Ovary (tissue), 9 donors: ENCODE data around the gene MPP7. TPM values are rescaled to one million over a fixed set of nuclear protein-coding genes. Genes with fewer than 3 reads are reported as not detected.

Experiments
- DNase-seq, 5 donors: peaks; one replicate each; pipeline ENCODE4 v3.0.0-alpha.2; 2019 to 2020
- H3K27ac ChIP-seq, 2 donors: fragments of 200-600 bp; one replicate each; pipeline versions ENCODE4 v1.5.1 to v1.8.0; 2019 to 2022
- H3K27me3 ChIP-seq: fragments of 200-600 bp; one replicate; pipeline ENCODE4 v1.8.0; 2022
- H3K36me3 ChIP-seq: fragments of 200-600 bp; sonication (generic); one replicate; pipeline ENCODE4 v1.5.1; 2019
- H3K4me1 ChIP-seq: one replicate; pipeline ENCODE4 v1.8.1; 2013; ENCODE audit warnings: mild to moderate bottlenecking, moderate library complexity; ENCODE audit not compliant: insufficient read depth
- H3K4me3 ChIP-seq: fragments of 200-600 bp; sonication (generic); one replicate; pipeline ENCODE4 v1.5.1; 2017
- H3K9me3 ChIP-seq, 2 donors: fragments of 200-600 bp in 1 of 2; sonication (generic) in 1 of 2; one replicate each; pipeline versions ENCODE4 v1.5.1 to v1.8.1; 2013 to 2019; ENCODE audit warnings: mild to moderate bottlenecking in 1 of 2, moderate library complexity in 1 of 2
- CTCF ChIP-seq, 3 donors: fragments of 450-650 bp in 2 of 3; fragments of 200-600 bp in 1 of 3; IDR thresholded peaks; one replicate each; pipeline versions ENCODE4 v1.5.1 to v1.8.0; 2016 to 2022; ENCODE audit warnings: antibody characterized with exemption in 3 of 3, mild to moderate bottlenecking in 1 of 3
- EP300 ChIP-seq: sonication (generic); formaldehyde crosslinking; IDR thresholded peaks from one replicate; pipeline ENCODE4 v1.6.1; 2017; ENCODE audit warnings: antibody characterized with exemption
- POLR2A ChIP-seq: fragments of 450-650 bp; IDR thresholded peaks from one replicate; pipeline ENCODE4 v1.6.1; 2017; ENCODE audit warnings: antibody characterized with exemption, mild to moderate bottlenecking, moderate library complexity
- WGBS, 3 donors: extraction: QIAGEN DNeasy Blood & Tissue Kit in 1 of 3; methylation state at CpG; one replicate each; pipeline versions ENCODE4 v1.1.5 to v1.1.7; 2013 to 2017; 5-methylcytosine and 5-hydroxymethylcytosine counted together
- intact Hi-C, 4 donors: fragments of 100-400 bp; cut with DNase I; formaldehyde crosslinking; loops; one replicate each; pipeline versions ENCODE4 v1.11.0 to v1.15.1; 2022 to 2023
- polyA plus RNA-seq, 2 donors: library from polyadenylated mRNA; stranded (reverse); fragments of 200-250 nt in 1 of 2; fragments of 350-450 nt in 1 of 2; fragmentation: Illumina TruSeq in 1 of 2; extraction: RNeasy Lipid Tissue Mini Kit (QIAGEN cat#74804) in 1 of 2; gene quantifications; one replicate each; pipeline ENCODE4 v1.2.3, GENCODE V29; 2013 to 2014
- total RNA-seq, 7 donors: library from RNA; depleted of rRNA in 2 of 7; stranded (reverse); fragments of >200 nt in 2 of 7; fragmentation: NEBNext Ultra II Directional in 3 of 7; extraction: Animal tissue kit (Norgen Biotek cat#: 25700) in 3 of 7; gene quantifications; one replicate each; pipeline versions ENCODE4 v1.1.0 to v1.2.4, GENCODE V29; 2016 to 2023
- donor health status: DM: no; HTN: no; CAD: no; lungs with moderate emphysema.
- donor health status: DM: no; HTN: no; CAD: no.
- donor health status: Bipolar disorder and iron deficiency.
- donor health status: DM: yes; HTN: yes; CAD: no.
- donor health status: DM: no; HTN: no; CAD: no.
- donor health status: DM: yes; HTN: yes; CAD: no.

The MPP7 gene
- total and polyA plus RNA-seq, 9 donors: 2.2 to 13.3 (median 7.5) TPM

DNA sequence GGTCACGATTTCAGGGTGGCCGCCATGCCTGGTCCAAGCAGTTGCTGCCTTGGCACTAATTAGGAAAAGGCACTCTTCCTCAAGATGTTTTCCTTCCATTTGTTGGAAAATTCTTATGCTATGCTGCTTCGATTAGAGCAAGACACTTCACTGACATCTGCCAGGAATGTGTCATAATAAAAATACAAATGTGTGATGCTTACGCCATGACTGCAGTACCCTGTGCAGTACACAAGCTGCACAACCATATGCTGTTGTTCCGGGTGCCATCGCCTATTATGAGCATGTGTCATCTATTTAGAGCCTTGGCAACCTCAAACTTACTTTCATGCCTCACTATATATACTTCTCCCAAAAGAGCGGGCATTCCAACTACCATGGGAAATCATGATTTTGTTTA is 14.9 kb upstream of the MPP7 start:
- 75 to 80% (median 78%) methylated on average over 7 of the region's 7 CpGs for WGBS, 3 donors
- no peak overlapping the region for H3K4me3 ChIP-seq
- no peak for DNase-seq
- H3K27me3 ChIP-seq: no peaks in the 10 kb centered on the region
- H3K27ac ChIP-seq: no peak overlapping the region
- no peaks in the 10 kb centered on the region for H3K4me1 ChIP-seq
- intact Hi-C loops: no loop called here
- no peaks in the 10 kb centered on the region for H3K36me3 ChIP-seq
- H3K9me3 ChIP-seq: no peaks in the 10 kb centered on the region
- TF ChIP-seq EP300 (no peak), CTCF (IDR thresholded peaks at IDR 0.05) (no peak), POLR2A (no peak)

- no peak for DNase-seq
- Histone ChIP-seq H3K4me3 (no peak overlapping the region), H3K9me3 (no peaks in the 10 kb centered on the region), H3K4me1 (no peaks in the 10 kb centered on the region), H3K36me3 (no peaks in the 10 kb centered on the region), H3K27ac (no peak overlapping the region), H3K27me3 (no peaks in the 10 kb centered on the region)
- 75 to 83% (median 78%) methylated on average over 5 of the region's 5 CpGs for WGBS, 3 donors
- no peak for TF ChIP-seq EP300
- TF ChIP-seq POLR2A: no peak
- TF ChIP-seq CTCF (IDR thresholded peaks at IDR 0.05): no peak
- intact Hi-C loops: no loop called here
Measured at GRCh38 chr10:28316696-28317095, 13.8 kb upstream of the MPP7 start.

- TF ChIP-seq POLR2A (no peak), EP300 (no peak), CTCF (IDR thresholded peaks at IDR 0.05) (no peak)
- no peak overlapping the region for H3K4me3 ChIP-seq
- no peak overlapping the region for H3K27ac ChIP-seq
- DNase-seq: no peak
- H3K27me3 ChIP-seq: no peaks in the 10 kb centered on the region
- no peaks in the 10 kb centered on the region for H3K9me3 ChIP-seq
- H3K4me1 ChIP-seq: no peaks in the 10 kb centered on the region
- no peaks in the 10 kb centered on the region for H3K36me3 ChIP-seq
- intact Hi-C loops: no loop called here
- 41 to 67% (median 43%) methylated on average over 4 of the region's 4 CpGs for WGBS, 3 donors
Measured at GRCh38 chr10:28315140-28315539, 12.3 kb upstream of the MPP7 start.

DNA sequence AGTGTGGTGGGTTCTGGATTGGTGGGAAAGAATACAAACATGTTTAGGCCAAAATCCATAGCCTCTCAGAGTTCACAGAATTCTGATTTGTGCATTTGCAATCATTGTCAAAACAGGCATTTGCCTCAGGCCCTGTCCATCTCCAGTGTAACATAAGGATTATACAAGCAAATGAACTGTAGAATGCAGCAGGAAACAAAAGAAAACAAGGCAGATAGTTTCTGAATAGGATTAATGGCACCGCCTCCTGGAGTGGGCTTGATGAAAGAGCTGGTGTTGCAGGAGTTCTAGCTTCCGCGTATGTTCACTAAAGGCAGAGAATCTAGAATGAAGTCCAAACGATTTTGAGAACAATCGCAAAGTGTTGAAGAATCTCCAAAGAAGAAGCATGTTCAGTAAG is 11.3 kb upstream of the MPP7 start:
- H3K36me3 ChIP-seq: no peaks in the 10 kb centered on the region
- no peaks in the 10 kb centered on the region for H3K4me1 ChIP-seq
- TF ChIP-seq CTCF (IDR thresholded peaks at IDR 0.05) (no peak), POLR2A (no peak)
- no peak overlapping the region for H3K27ac ChIP-seq
- no peak for DNase-seq
- intact Hi-C loops: no loop called here
- no peak overlapping the region for H3K4me3 ChIP-seq
- no peaks in the 10 kb centered on the region for H3K27me3 ChIP-seq
- no peaks in the 10 kb centered on the region for H3K9me3 ChIP-seq
- 76 to 89% (median 84%) methylated on average over 5 of the region's 5 CpGs for WGBS, 3 donors

GRCh38 chr10:28312572-28312971 is 9.7 kb upstream of the MPP7 start:
- no peak for TF ChIP-seq CTCF (IDR thresholded peaks at IDR 0.05)
- no peak for TF ChIP-seq EP300
- no peak for TF ChIP-seq POLR2A
- no peaks in the 10 kb centered on the region for H3K9me3 ChIP-seq
- no peaks in the 10 kb centered on the region for H3K27me3 ChIP-seq
- H3K36me3 ChIP-seq: no peaks in the 10 kb centered on the region
- DNase-seq: no peak
- H3K27ac ChIP-seq: no peak overlapping the region
- intact Hi-C loops: no loop called here
- H3K4me3 ChIP-seq: no peak overlapping the region
- no peaks in the 10 kb centered on the region for H3K4me1 ChIP-seq
- WGBS, 3 donors: 40 to 48% (median 43%) methylated on average over 6 of the region's 6 CpGs
